IMR-90 (cell line): ENCODE measurements around the gene R3HDM2. TPM values are rescaled to one million over a fixed set of nuclear protein-coding genes. Genes with fewer than 3 reads are reported as not detected.

Experiments
- ATAC-seq: fragments of 200-7000 bp; cut with Tn5 transposase; 2 replicates; pipeline ENCODE4 v1.9.1; 2020; ENCODE audit warnings: low read depth, mild to moderate bottlenecking, moderate library complexity
- BruUV-seq: library from RNA; stranded (reverse); fragments of 400-500 nt; replicated peaks from 2 replicates; lab custom pipeline; 2021; lab: Mats Ljungman, UMichigan
- CTCF ChIA-PET: fragments of 300-600 bp; formaldehyde crosslinking; extraction: SDS; loops from one replicate; lab custom pipeline; 2021; ENCODE audit warnings: antibody characterized with exemption; lab: Yijun Ruan, JAX
- POLR2A ChIA-PET: fragments of 300-600 bp; sonication (Branson Sonifier 250); formaldehyde crosslinking; loops from one replicate; lab custom pipeline; 2022; ENCODE audit warnings: antibody characterized with exemption; ENCODE audit not compliant: unreplicated experiment; lab: Charles Lee
- DNase-seq: peaks from one replicate; pipeline ENCODE4 v3.0.0; 2013
- H2AFZ ChIP-seq: replicated peaks from 2 replicates; pipeline ENCODE3; 2013; ENCODE audit warnings: low read length, mild to moderate bottlenecking; ENCODE audit not compliant: poor library complexity
- H2AK5ac ChIP-seq: 2 replicates; pipeline ENCODE4 v1.6.1; 2013; ENCODE audit warnings: low read depth, low read length, inconsistent platforms
- H2AK9ac ChIP-seq: replicated peaks from 2 replicates; pipeline ENCODE3; 2013; ENCODE audit warnings: mild to moderate bottlenecking, low read depth, low read length, moderate library complexity; ENCODE audit not compliant: poor library complexity
- H2BK120ac ChIP-seq: 2 replicates; pipeline ENCODE4 v1.6.1; 2013; ENCODE audit warnings: low read depth, low read length, inconsistent platforms
- H2BK15ac ChIP-seq: 3 replicates; pipeline ENCODE4 v1.6.1; 2013; ENCODE audit warnings: low read depth, low read length, inconsistent platforms
- H2BK20ac ChIP-seq: 2 replicates; pipeline ENCODE4 v1.6.1; 2013; ENCODE audit warnings: low read depth, mild to moderate bottlenecking, inconsistent platforms, low read length, moderate library complexity
- H2BK5ac ChIP-seq: 2 replicates; pipeline ENCODE4 v1.6.1; 2013; ENCODE audit warnings: mild to moderate bottlenecking, low read depth, low read length, inconsistent platforms; ENCODE audit not compliant: poor library complexity, severe bottlenecking
- H3K14ac ChIP-seq: replicated peaks from 2 replicates; pipeline ENCODE4 v1.6.1; 2013; ENCODE audit warnings: low read depth, low read length, inconsistent platforms
- H3K18ac ChIP-seq: 2 replicates; pipeline ENCODE4 v1.6.1; 2013; ENCODE audit warnings: low read depth, low read length, control low read depth
- H3K23ac ChIP-seq: 2 replicates; pipeline ENCODE4 v1.6.1; 2013; ENCODE audit warnings: low read depth, low read length, inconsistent platforms
- H3K27ac ChIP-seq: 2 replicates; pipeline ENCODE4 v1.5.1; 2013; ENCODE audit warnings: mild to moderate bottlenecking, control low read depth, low read length; ENCODE audit not compliant: insufficient read depth
- H3K27me3 ChIP-seq: 2 replicates; pipeline ENCODE4 v1.6.1; 2013; ENCODE audit warnings: low read length; ENCODE audit not compliant: control insufficient read depth, insufficient read depth
- H3K36me3 ChIP-seq: 2 replicates; pipeline ENCODE4 v1.6.1; 2013; ENCODE audit warnings: low read length, mixed read lengths; ENCODE audit not compliant: control insufficient read depth, insufficient read depth
- H3K4ac ChIP-seq: 2 replicates; pipeline ENCODE4 v1.6.1; 2013; ENCODE audit warnings: low read depth, low read length, inconsistent platforms
- H3K4me1 ChIP-seq: 2 replicates; pipeline ENCODE4 v1.6.1; 2013; ENCODE audit warnings: low read length, mixed read lengths; ENCODE audit not compliant: control insufficient read depth, insufficient read depth
- H3K4me2 ChIP-seq: 2 replicates; pipeline ENCODE4 v1.6.1; 2013; ENCODE audit warnings: low read depth, mild to moderate bottlenecking, control low read depth, low read length, moderate library complexity
- H3K4me3 ChIP-seq: 2 replicates; pipeline ENCODE4 v1.5.1; 2013; ENCODE audit warnings: low read depth, mild to moderate bottlenecking, control low read depth, low read length, moderate library complexity; ENCODE audit not compliant: insufficient read depth
- H3K56ac ChIP-seq: 2 replicates; pipeline ENCODE4 v1.6.1; 2013; ENCODE audit warnings: low read length, inconsistent platforms; ENCODE audit not compliant: insufficient read depth; ENCODE audit errors: extremely low read depth
- H3K79me1 ChIP-seq, 2 experiments: 2 replicates each; pipeline ENCODE4 v1.6.1; 2013; ENCODE audit warnings: low read length in 2 of 2, inconsistent platforms in 1 of 2, low read depth in 1 of 2
- H3K9ac ChIP-seq: 2 replicates; pipeline ENCODE4 v1.6.1; 2013; ENCODE audit warnings: low read depth, low read length, control low read depth
- H3K9me1 ChIP-seq: 2 replicates; pipeline ENCODE4 v1.6.1; 2013; ENCODE audit warnings: low read length, inconsistent platforms; ENCODE audit not compliant: insufficient read depth
- H3K9me3 ChIP-seq: 2 replicates; pipeline ENCODE4 v1.6.1; 2013; ENCODE audit warnings: low read length; ENCODE audit not compliant: control insufficient read depth, insufficient read depth
- H4K20me1 ChIP-seq: 2 replicates; pipeline ENCODE4 v1.6.1; 2013; ENCODE audit warnings: low read length, inconsistent platforms; ENCODE audit not compliant: insufficient read depth
- H4K5ac ChIP-seq: 2 replicates; pipeline ENCODE4 v1.6.1; 2013; ENCODE audit warnings: mild to moderate bottlenecking, low read depth, low read length, control low read depth
- H4K8ac ChIP-seq, 2 experiments: 2 replicates each; pipeline ENCODE4 v1.6.1; 2013; ENCODE audit warnings: low read depth in 2 of 2, low read length in 2 of 2, control low read depth in 1 of 2, inconsistent platforms in 1 of 2
- H4K91ac ChIP-seq: 2 replicates; pipeline ENCODE4 v1.6.1; 2013; ENCODE audit warnings: low read depth, low read length, inconsistent platforms; ENCODE audit not compliant: insufficient read depth
- CEBPB ChIP-seq: IDR thresholded peaks from 2 replicates; pipeline ENCODE4 v1.6.1; 2012; ENCODE audit warnings: low read depth, low read length, improper control_type of control experiment
- MAZ ChIP-seq: IDR thresholded peaks from 2 replicates; pipeline ENCODE4 v1.6.1; 2012; ENCODE audit warnings: low read depth, mild to moderate bottlenecking, low read length, improper control_type of control experiment, moderate library complexity, borderline replicate concordance
- NFE2L2 ChIP-seq: fragments of 150-350 bp; IDR thresholded peaks from 2 replicates; pipeline ENCODE4 v1.6.1; 2016; ENCODE audit warnings: low read depth, mild to moderate bottlenecking, low read length
- WGBS, 2 experiments: methylation state at CpG; one replicate each; pipeline versions ENCODE4 v1.1.5 to v1.1.7; 2013; ENCODE audit warnings: missing lambda C conversion rate in 2 of 2; ENCODE audit not compliant: insufficient read length in 1 of 2; ENCODE audit errors: extremely low coverage in 2 of 2; 5-methylcytosine and 5-hydroxymethylcytosine counted together
- dilution Hi-C: fragments of 300-500 bp; cut with HindIII; formaldehyde crosslinking; loops from one replicate; pipeline ENCODE4 v1.14.3; 2018; ENCODE audit warnings: low sequenced_read_pairs; ENCODE audit not compliant: unreplicated experiment
- in situ Hi-C: fragments of 300-500 bp; cut with MboI; formaldehyde crosslinking; loops from 3 replicates; pipeline ENCODE4 v1.14.3; 2019; ENCODE audit warnings: low sequenced_read_pairs, inconsistent platforms, mixed read lengths
- intact Hi-C: fragments of 100-400 bp; cut with micrococcal nuclease; formaldehyde crosslinking; loops from 2 replicates; pipeline ENCODE4 v1.10.0; 2022
- polyA plus RNA-seq, 3 experiments: library from polyadenylated mRNA; depleted of rRNA; stranded (reverse); fragments of >200 nt; gene quantifications; 2 replicates each; pipeline ENCODE4 v1.2.3, GENCODE V29; 2012; ENCODE audit warnings: low replicate concordance in 1 of 3
- total RNA-seq: library from RNA; depleted of rRNA; stranded (reverse); fragments of >200 nt; gene quantifications from 2 replicates; pipeline ENCODE4 v1.2.3, GENCODE V29; 2012

Gene R3HDM2
- total and polyA plus RNA-seq, 2 of the 4 experiments (the other 2 are of a cell fraction): 7.5 to 28.4 TPM

DNA sequence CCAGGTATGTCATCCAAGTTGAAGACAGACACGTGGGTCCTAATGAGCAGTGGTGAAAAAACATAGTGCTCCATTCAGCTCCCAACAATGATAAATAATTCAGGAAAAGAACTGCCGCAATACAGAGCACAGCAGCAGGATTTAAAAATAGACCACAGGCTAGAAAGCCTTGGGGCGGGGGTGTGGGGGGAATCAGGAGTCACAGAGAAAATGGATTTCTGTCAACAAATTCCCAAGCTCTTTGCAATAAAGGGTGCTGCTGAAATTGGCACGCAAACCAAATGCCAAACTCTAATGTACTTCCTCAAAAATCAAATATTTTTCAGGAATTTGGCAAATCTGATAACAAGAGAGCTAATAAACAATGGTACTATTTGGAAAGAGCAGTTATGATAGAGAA, 58.6 kb downstream of the R3HDM2 start:
- peak; percentile 52; the same call in 1 of the 2 replicates for TF ChIP-seq CEBPB
- TF ChIP-seq MAZ: peak; percentile 29; the same call in 1 of the 2 replicates
- no peak for TF ChIP-seq NFE2L2
- ChIA-PET CTCF (interaction anchor here (1.7 kb wide), 1 partner anchor 80 kb away, joined by 5 read pairs; no protein-coding TSS in a partner anchor), POLR2A (no interaction called here)
- Histone ChIP-seq H4K91ac (peak overlapping the region; percentile 3; the same call in 1 of the 2 replicates), H2BK120ac (0 out of 2 replicates have a peak overlapping the region, but pooled peaks have one; percentile 9), H3K14ac (no peak overlapping the region; the same call in 1 of the 2 replicates), H3K9me1 (peaks cover 5% of the 10 kb centered on the region; the same call in 1 of the 2 replicates), H4K5ac (no peak overlapping the region), H3K23ac (no peak overlapping the region), H3K4ac (peak overlapping the region; percentile 26), H4K20me1 (no peaks in the 10 kb centered on the region), H3K36me3 (no peaks in the 10 kb centered on the region), H3K27me3 (no peaks in the 10 kb centered on the region), H3K27ac (peak overlapping the region; percentile 41; the same call in 1 of the 2 replicates), H3K79me1 (peaks cover 22 to 47% of the 10 kb centered on the region in 2 experiments), H2BK20ac (0 out of 2 replicates have a peak overlapping the region, but pooled peaks have one; percentile 9), H3K9ac (no peak overlapping the region), H2AFZ (no peak overlapping the region), H4K8ac (peak overlapping the region in 1 of 2 experiments; percentile 32; a peak in 1 of 4 replicates), H2AK9ac (peak overlapping the region; percentile 74), H3K56ac (no peak overlapping the region; the same call in 1 of the 2 replicates), H3K4me1 (peaks cover 8% of the 10 kb centered on the region), H3K4me2 (peak overlapping the region; percentile 50), H2BK15ac (no peak overlapping the region), H3K9me3 (peaks cover 2% of the 10 kb centered on the region; the same call in 1 of the 2 replicates), H3K18ac (no peak overlapping the region), H2AK5ac (peak overlapping the region; percentile 13; the same call in 1 of the 2 replicates), H3K4me3 (no peak overlapping the region), H2BK5ac (peak overlapping the region; percentile 70)
- dilution Hi-C loops: no loop called here
- no CpG with 5 or more reads among the region's 4 CpGs for WGBS, 2 experiments
- in situ Hi-C loops: no loop called here
- intact Hi-C loops: loop anchor here (5.0 kb wide), 1 partner anchor 80 kb away; no protein-coding TSS in a partner anchor
- DNase-seq (peak; percentile 78), ATAC-seq (peak; percentile 77)
- no TSS peak for BruUV-seq
